ENCODE results near the gene PITPNC1. TPM values are rescaled to one million over a fixed set of nuclear protein-coding genes. Genes with fewer than 3 reads are reported as not detected.

Gene PITPNC1
- total RNA-seq, 1 experiment from 2014 or later: 37.5 TPM

GRCh38 chr17:67461876-67462275, 84.8 kb downstream of the PITPNC1 start:
- H2BK12ac ChIP-seq (ENCODE audit: insufficient read length, low read depth, low read length): no peak overlapping the region
- H4K91ac ChIP-seq (ENCODE audit: insufficient read length, low read depth, low read length): no peak overlapping the region
- H2BK15ac ChIP-seq (ENCODE audit: low read depth, low read length): no peak overlapping the region
- peaks cover 2% of the 10 kb centered on the region; the same call in 1 of the 2 replicates for H3K79me2 ChIP-seq (ENCODE audit: insufficient read depth, low read length)
- no peaks in the 10 kb centered on the region for H3K9me3 ChIP-seq (ENCODE audit: control insufficient read depth, low read depth, low read length)
- H2AK5ac ChIP-seq (ENCODE audit: insufficient read length, low read length): no peak overlapping the region
- H3K23ac ChIP-seq (ENCODE audit: insufficient read length, low read depth, low read length): no peak overlapping the region
- Mint-ChIP-seq H3K4me1 (peaks cover 29 to 31% of the 10 kb centered on the region in 2 experiments), H3K27ac (no peak overlapping the region), H3K36me3 (ENCODE audit: insufficient read depth in 1 of 3, low read depth in 3 of 3) (peaks cover 8 to 16% (median 15%) of the 10 kb centered on the region in 3 experiments), H3K27me3 (ENCODE audit: low read depth) (peaks cover 1% of the 10 kb centered on the region), H3K9me3 (peaks cover 9 to 10% of the 10 kb centered on the region in 2 experiments; a peak in 4 of 5 replicates), H3K4me3 (no peak overlapping the region)
- H3K4me2 ChIP-seq (ENCODE audit: insufficient read depth, insufficient read length, low read length): no peak overlapping the region
- H3K79me1 ChIP-seq (ENCODE audit: insufficient read depth, low read depth, low read length, poor library complexity, severe bottlenecking): peaks cover 3% of the 10 kb centered on the region
- H2AFZ ChIP-seq (ENCODE audit: low read length): no peak overlapping the region
- H3K9ac ChIP-seq (ENCODE audit: extremely low read depth, insufficient read length, low read length): no peak overlapping the region
- no peak overlapping the region for H2BK20ac ChIP-seq (ENCODE audit: low read depth, low read length, poor library complexity, severe bottlenecking)
- H3K4me1 ChIP-seq (ENCODE audit: insufficient read depth, low read length): peaks cover 7% of the 10 kb centered on the region; the same call in 1 of the 2 replicates
- H3K27ac ChIP-seq (ENCODE audit: insufficient read length, low read depth, low read length): no peak overlapping the region
- H2BK120ac ChIP-seq (ENCODE audit: low read depth, low read length, poor library complexity, severe bottlenecking): no peak overlapping the region
- no peak overlapping the region for H3K14ac ChIP-seq (ENCODE audit: insufficient read depth, low read length)
- no peaks in the 10 kb centered on the region for H3K27me3 ChIP-seq (ENCODE audit: insufficient read depth, low read length)
- H4K20me1 ChIP-seq (ENCODE audit: control insufficient read depth, insufficient read depth, insufficient read length): peaks cover 2% of the 10 kb centered on the region
- no peak overlapping the region for H3T11ph ChIP-seq (ENCODE audit: low read length)
- H3K56ac ChIP-seq (ENCODE audit: insufficient read length, low read depth, low read length): no peak overlapping the region
- no peaks in the 10 kb centered on the region for H3K23me2 ChIP-seq (ENCODE audit: insufficient read length, low read depth, low read length, poor library complexity, severe bottlenecking)
- H4K8ac ChIP-seq (replicated peaks; ENCODE audit: insufficient read length, low read depth, low read length): no peak overlapping the region
- no CpG with 5 or more reads among the region's 3 CpGs for WGBS (ENCODE audit: extremely low coverage, insufficient read length, low lambda C conversion rate)
- H2BK5ac ChIP-seq (ENCODE audit: insufficient read length, low read length): no peak overlapping the region
- no peak overlapping the region for H3K18ac ChIP-seq (ENCODE audit: insufficient read length, low read depth, low read length)
- DNase-seq: no peak
- H3K4ac ChIP-seq (ENCODE audit: low read depth, low read length): no peak overlapping the region
- no peak for TF ChIP-seq CTCF (conservative IDR thresholded peaks at IDR 0.05)
- H4K5ac ChIP-seq (ENCODE audit: insufficient read length, low read depth, low read length): no peak overlapping the region

Measured in H9 (cell line).